PC-9 (cell line): ENCODE results near the gene TRPM1.

ENCODE experiments used
- EZH2 ChIP-seq: fragments of 200-600 bp; sonication (generic); IDR thresholded peaks from 2 replicates; pipeline ENCODE4 v1.8.0; 2017; ENCODE audit warnings: antibody characterized with exemption, low read depth
- TF ChIP-seq, protein P1 (sequence below): fragments of 200-600 bp; sonication (generic); conservative IDR thresholded peaks from 2 replicates; pipeline ENCODE4 v1.6.1; 2017; ENCODE audit warnings: mixed run types, antibody characterized with exemption, mild to moderate bottlenecking, moderate library complexity

DNA sequence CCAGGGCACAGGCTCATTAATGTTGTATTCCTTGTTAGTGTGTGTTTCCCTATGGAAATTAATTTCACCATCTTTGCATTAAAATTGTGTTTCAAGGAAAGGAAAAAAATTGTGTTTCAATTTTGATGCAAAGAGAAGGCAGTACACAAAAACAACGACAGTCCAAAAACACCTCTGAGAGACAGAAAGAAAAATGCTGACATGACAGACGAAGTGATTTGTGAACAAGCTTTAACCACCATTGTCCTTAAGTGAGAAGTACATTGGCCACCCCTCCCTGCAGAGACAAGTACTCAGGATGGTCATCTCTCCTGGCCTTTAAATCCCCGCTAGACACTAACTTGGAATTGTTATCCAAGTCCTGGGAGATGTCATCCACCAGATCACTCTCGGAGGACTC is 59.9 kb downstream of the TRPM1 start:
- no peak for TF ChIP-seq EZH2
- TF ChIP-seq, protein P1, sequence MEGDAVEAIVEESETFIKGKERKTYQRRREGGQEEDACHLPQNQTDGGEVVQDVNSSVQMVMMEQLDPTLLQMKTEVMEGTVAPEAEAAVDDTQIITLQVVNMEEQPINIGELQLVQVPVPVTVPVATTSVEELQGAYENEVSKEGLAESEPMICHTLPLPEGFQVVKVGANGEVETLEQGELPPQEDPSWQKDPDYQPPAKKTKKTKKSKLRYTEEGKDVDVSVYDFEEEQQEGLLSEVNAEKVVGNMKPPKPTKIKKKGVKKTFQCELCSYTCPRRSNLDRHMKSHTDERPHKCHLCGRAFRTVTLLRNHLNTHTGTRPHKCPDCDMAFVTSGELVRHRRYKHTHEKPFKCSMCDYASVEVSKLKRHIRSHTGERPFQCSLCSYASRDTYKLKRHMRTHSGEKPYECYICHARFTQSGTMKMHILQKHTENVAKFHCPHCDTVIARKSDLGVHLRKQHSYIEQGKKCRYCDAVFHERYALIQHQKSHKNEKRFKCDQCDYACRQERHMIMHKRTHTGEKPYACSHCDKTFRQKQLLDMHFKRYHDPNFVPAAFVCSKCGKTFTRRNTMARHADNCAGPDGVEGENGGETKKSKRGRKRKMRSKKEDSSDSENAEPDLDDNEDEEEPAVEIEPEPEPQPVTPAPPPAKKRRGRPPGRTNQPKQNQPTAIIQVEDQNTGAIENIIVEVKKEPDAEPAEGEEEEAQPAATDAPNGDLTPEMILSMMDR = no peak
